ENCODE data around the gene FBXL22. TPM values are rescaled to one million over a fixed set of nuclear protein-coding genes. Genes with fewer than 3 reads are reported as not detected.
A peak's percentile ranks its signal among the peaks of the same experiment; 100 is the strongest.

The FBXL22 gene
- total RNA-seq, 3 donors from 2014 or later (not counting 1 experiment from before 2014, with no cell fraction given) = 0.33 to 2.3 (median 0.65) TPM

- Mint-ChIP-seq H3K27me3 (ENCODE audit: low read depth in 2 of 2) (no peaks in the 10 kb centered on the region), H3K9me3 (no peaks in the 10 kb centered on the region), H3K4me3 (peak overlapping the region; percentile 92), H3K36me3 (no peaks in the 10 kb centered on the region), H3K4me1 (peaks cover 35 to 53% of the 10 kb centered on the region in 2 donors), H3K27ac (peak overlapping the region; percentile 77 to 84)
- no peaks in the 10 kb centered on the region for H3K27me3 ChIP-seq (ENCODE audit: control insufficient read depth, insufficient read depth, low read length)
- intact Hi-C loops (cut with micrococcal nuclease) = no loop called here
- peak overlapping the region; percentile 65 for H3K4me3 ChIP-seq (ENCODE audit: low read length)
- peak overlapping the region; percentile 70 for H3K27ac ChIP-seq (ENCODE audit: low read length)
- ATAC-seq = no peak
- no peaks in the 10 kb centered on the region for H3K9me3 ChIP-seq (ENCODE audit: control insufficient read depth, insufficient read depth, low read length)
- no peaks in the 10 kb centered on the region for H3K36me3 ChIP-seq (ENCODE audit: control insufficient read depth, insufficient read depth, low read length)
- TF ChIP-seq CTCF (IDR thresholded peaks at IDR 0.05) = no peak
- H3K4me1 ChIP-seq (ENCODE audit: control insufficient read depth, insufficient read depth, low read length) = peaks cover 35% of the 10 kb centered on the region
- WGBS (ENCODE audit: insufficient coverage) = 17% methylated on average over 19 of the region's 19 CpGs
- peak in 1 of 2 donors; percentile 61 for DNase-seq
Observed at GRCh38 chr15:63599401-63600000, 2.3 kb downstream of the FBXL22 start.

- ATAC-seq (no peak), DNase-seq (no peak)
- Histone ChIP-seq H3K4me1 (ENCODE audit: control insufficient read depth, insufficient read depth, low read length) (peaks cover 32% of the 10 kb centered on the region), H3K4me3 (ENCODE audit: low read length) (peak overlapping the region; percentile 65), H3K27me3 (ENCODE audit: control insufficient read depth, insufficient read depth, low read length) (no peaks in the 10 kb centered on the region), H3K36me3 (ENCODE audit: control insufficient read depth, insufficient read depth, low read length) (no peaks in the 10 kb centered on the region), H3K9me3 (ENCODE audit: control insufficient read depth, insufficient read depth, low read length) (no peaks in the 10 kb centered on the region), H3K27ac (ENCODE audit: low read length) (peak overlapping the region; percentile 70)
- peak; percentile 3 for TF ChIP-seq CTCF (IDR thresholded peaks at IDR 0.05)
- Mint-ChIP-seq H3K9me3 (no peaks in the 10 kb centered on the region), H3K36me3 (no peaks in the 10 kb centered on the region), H3K27me3 (ENCODE audit: low read depth in 2 of 2) (no peaks in the 10 kb centered on the region), H3K27ac (peak overlapping the region; percentile 77 to 84), H3K4me1 (peaks cover 30 to 51% of the 10 kb centered on the region in 2 donors), H3K4me3 (peak overlapping the region; percentile 92)
- intact Hi-C loops (cut with micrococcal nuclease) = loop anchor here (1.0 to 5.0 kb wide), 2 partner anchors 93 to 134 kb away; no protein-coding TSS in a partner anchor
- 14% methylated on average over 26 of the region's 26 CpGs for WGBS (ENCODE audit: insufficient coverage)
Observed at GRCh38 chr15:63600001-63600615, 2.9 kb downstream of the FBXL22 start.

GRCh38 chr15:63600616-63601025, 3.4 kb downstream of the FBXL22 start:
- H3K27ac ChIP-seq (ENCODE audit: low read length) = peak overlapping the region; percentile 70
- ATAC-seq (peak; percentile 89 to 96 (median 90)), DNase-seq (peak; percentile 90 to 98)
- H3K4me1 ChIP-seq (ENCODE audit: control insufficient read depth, insufficient read depth, low read length) = peaks cover 34% of the 10 kb centered on the region
- intact Hi-C loops (cut with micrococcal nuclease) = loop anchor here (1.0 to 5.0 kb wide), 2 partner anchors 93 to 134 kb away; no protein-coding TSS in a partner anchor
- WGBS (ENCODE audit: insufficient coverage) = under 1% methylated on average over 60 of the region's 60 CpGs
- no peaks in the 10 kb centered on the region for H3K27me3 ChIP-seq (ENCODE audit: control insufficient read depth, insufficient read depth, low read length)
- TF ChIP-seq CTCF (IDR thresholded peaks at IDR 0.05) = no peak
- H3K27ac Mint-ChIP-seq = peak overlapping the region; percentile 77 to 84
- H3K36me3 Mint-ChIP-seq = no peaks in the 10 kb centered on the region
- H3K27me3 Mint-ChIP-seq (ENCODE audit: low read depth in 2 of 2) = no peaks in the 10 kb centered on the region
- H3K4me3 Mint-ChIP-seq = peak overlapping the region; percentile 92
- H3K9me3 ChIP-seq (ENCODE audit: control insufficient read depth, insufficient read depth, low read length) = no peaks in the 10 kb centered on the region
- no peaks in the 10 kb centered on the region for H3K36me3 ChIP-seq (ENCODE audit: control insufficient read depth, insufficient read depth, low read length)
- H3K9me3 Mint-ChIP-seq = no peaks in the 10 kb centered on the region
- peaks cover 33 to 56% of the 10 kb centered on the region in 2 donors for H3K4me1 Mint-ChIP-seq
- peak overlapping the region; percentile 79 for H3K4me3 ChIP-seq (ENCODE audit: low read length)
